DND-41 (cell line): Measurements from ENCODE around the gene SCAI.
A peak's percentile ranks its signal among the peaks of the same experiment; 100 is the strongest.
"Not testable (repeated sequence)": the region's sequence is repeated elsewhere in the genome, so short reads cannot be mapped to it uniquely, and the experiment has no call there.

ENCODE experiments used
- ATAC-seq: fragments of 200-7000 bp; cut with Tn5 transposase; 3 replicates; pipeline ENCODE4 v1.9.1; 2021; ENCODE audit warnings: low read depth; ENCODE audit not compliant: insufficient read depth
- DNase-seq: peaks from one replicate; pipeline ENCODE4 v3.0.0-alpha.2; 2020
- H2AFZ ChIP-seq: 2 replicates; pipeline ENCODE4 v1.6.0; 2012; ENCODE audit warnings: low read depth, low read length
- H3K27ac ChIP-seq: 2 replicates; pipeline ENCODE4 v1.5.1; 2012; ENCODE audit warnings: low read length, inconsistent platforms
- H3K27me3 ChIP-seq: fragments of 200-600 bp; sonication (generic); 2 replicates; pipeline ENCODE4 v1.6.0; 2012; ENCODE audit warnings: low read length, mild to moderate bottlenecking, inconsistent platforms; ENCODE audit not compliant: insufficient read depth, poor library complexity
- H3K36me3 ChIP-seq: 2 replicates; pipeline ENCODE4 v1.5.1; 2012; ENCODE audit warnings: low read length, inconsistent platforms; ENCODE audit not compliant: insufficient read depth
- H3K4me1 ChIP-seq: 2 replicates; pipeline ENCODE4 v1.5.1; 2012; ENCODE audit warnings: mild to moderate bottlenecking, low read length; ENCODE audit not compliant: insufficient read depth
- H3K4me2 ChIP-seq: 2 replicates; pipeline ENCODE4 v1.6.0; 2012; ENCODE audit warnings: mild to moderate bottlenecking, moderate library complexity, low read length, inconsistent platforms; ENCODE audit not compliant: insufficient read depth
- H3K4me3 ChIP-seq, 2 experiments: fragments of 200-600 bp in 1 of 2; shearing (Covaris generic) in 1 of 2; 2 replicates each; pipeline ENCODE4 v1.5.1; 2012 to 2016; ENCODE audit warnings: inconsistent platforms in 2 of 2, low read length in 2 of 2, mild to moderate bottlenecking in 2 of 2, low read depth in 1 of 2, moderate library complexity in 1 of 2
- H3K79me2 ChIP-seq: 2 replicates; pipeline ENCODE4 v1.6.0; 2012; ENCODE audit warnings: low read length, inconsistent platforms; ENCODE audit not compliant: insufficient read depth
- H3K9ac ChIP-seq: 2 replicates; pipeline ENCODE4 v1.6.0; 2012; ENCODE audit warnings: low read depth, mild to moderate bottlenecking, inconsistent platforms, low read length, moderate library complexity
- H3K9me3 ChIP-seq: 2 replicates; pipeline ENCODE4 v1.5.1; 2012; ENCODE audit warnings: low read length, moderate library complexity, mild to moderate bottlenecking, inconsistent platforms; ENCODE audit not compliant: insufficient read depth, severe bottlenecking
- H4K20me1 ChIP-seq: 2 replicates; pipeline ENCODE4 v1.6.0; 2012; ENCODE audit warnings: low read length; ENCODE audit not compliant: insufficient read depth
- CTCF ChIP-seq: IDR thresholded peaks from 2 replicates; pipeline ENCODE4 v1.5.1; 2012; ENCODE audit warnings: borderline replicate concordance, low read length, moderate library complexity, mild to moderate bottlenecking; ENCODE audit not compliant: poor library complexity, severe bottlenecking; ENCODE audit errors: extremely low read depth
- EZH2 ChIP-seq: IDR thresholded peaks from 3 replicates; pipeline ENCODE4 v1.6.1; 2012; ENCODE audit warnings: borderline replicate concordance, low read depth, mild to moderate bottlenecking, moderate library complexity, low read length, inconsistent platforms; ENCODE audit not compliant: severe bottlenecking

SCAI gene

GRCh38 chr9:124973807-124974206 lies 169.5 kb downstream of the SCAI start:
- no peaks in the 10 kb centered on the region for H3K79me2 ChIP-seq

GRCh38 chr9:124972241-124972770 lies 171.0 kb downstream of the SCAI start:
- Histone ChIP-seq H3K79me2 (no peaks in the 10 kb centered on the region), H3K4me3 (no peak overlapping the region), H3K27me3 (no peaks in the 10 kb centered on the region), H3K4me1 (peaks cover 9% of the 10 kb centered on the region), H3K27ac (no peak overlapping the region), H3K9ac (no peak overlapping the region), H3K9me3 (no peaks in the 10 kb centered on the region), H3K36me3 (peaks cover 65% of the 10 kb centered on the region), H2AFZ (no peak overlapping the region), H3K4me2 (no peak overlapping the region), H4K20me1 (no peaks in the 10 kb centered on the region)
- TF ChIP-seq EZH2: no peak
- TF ChIP-seq CTCF: no peak
- ATAC-seq: no peak
- no peak for DNase-seq

More at GRCh38 chr9:124973807-124974206, 169.5 kb downstream of the SCAI start:
- Histone ChIP-seq H2AFZ (no peak overlapping the region), H3K27me3 (no peaks in the 10 kb centered on the region), H4K20me1 (no peaks in the 10 kb centered on the region), H3K36me3 (peaks cover 55% of the 10 kb centered on the region), H3K4me1 (no peaks in the 10 kb centered on the region), H3K9ac (no peak overlapping the region), H3K27ac (no peak overlapping the region), H3K4me2 (no peak overlapping the region), H3K4me3 (no peak overlapping the region), H3K9me3 (no peaks in the 10 kb centered on the region)
- TF ChIP-seq CTCF (no peak), EZH2 (no peak)
- no peak for DNase-seq
- no peak for ATAC-seq

- H2AFZ ChIP-seq: no peak overlapping the region
- H3K9me3 ChIP-seq: no peaks in the 10 kb centered on the region
- no peak overlapping the region for H3K4me2 ChIP-seq
- no peak overlapping the region for H3K9ac ChIP-seq
- no peak overlapping the region for H3K27ac ChIP-seq
- no peaks in the 10 kb centered on the region for H3K79me2 ChIP-seq
- H3K27me3 ChIP-seq: no peaks in the 10 kb centered on the region
- no peak for ATAC-seq
- peaks cover 48% of the 10 kb centered on the region for H3K36me3 ChIP-seq
- no peak overlapping the region for H3K4me3 ChIP-seq
- peaks cover 29% of the 10 kb centered on the region for H3K4me1 ChIP-seq
- no peak for DNase-seq
- TF ChIP-seq EZH2 (no peak), CTCF (no peak)
- H4K20me1 ChIP-seq: no peaks in the 10 kb centered on the region
These were observed 173.9 kb downstream of the SCAI start for GRCh38 chr9:124969401-124969800.

GRCh38 chr9:124968238-124968637 lies 175.1 kb downstream of the SCAI start:
- Histone ChIP-seq H3K9ac (no peak overlapping the region), H3K27ac (no peak overlapping the region), H2AFZ (no peak overlapping the region), H3K36me3 (peaks cover 39% of the 10 kb centered on the region), H4K20me1 (no peaks in the 10 kb centered on the region), H3K4me2 (no peak overlapping the region), H3K4me3 (no peak overlapping the region), H3K4me1 (peaks cover 29% of the 10 kb centered on the region), H3K79me2 (no peaks in the 10 kb centered on the region), H3K27me3 (no peaks in the 10 kb centered on the region), H3K9me3 (no peaks in the 10 kb centered on the region)
- DNase-seq (no peak), ATAC-seq (no peak)
- TF ChIP-seq EZH2 (no peak), CTCF (no peak)

- ATAC-seq (peak; percentile 98), DNase-seq (peak; percentile 51)
- H3K4me3 ChIP-seq, H3K9me3 ChIP-seq, H3K4me2 ChIP-seq, H3K79me2 ChIP-seq, H3K27me3 ChIP-seq, H4K20me1 ChIP-seq: not testable (repeated sequence)
- Histone ChIP-seq H3K36me3 (peaks cover 23% of the 10 kb centered on the region), H3K4me1 (peaks cover 29% of the 10 kb centered on the region), H3K27ac (peak overlapping the region; percentile 77), H2AFZ (peak overlapping the region; percentile 10; the same call in 1 of the 2 replicates), H3K9ac (peak overlapping the region; percentile 43; the same call in 1 of the 2 replicates)
These were observed 177.4 kb downstream of the SCAI start for GRCh38 chr9:124965775-124966568.
